Mesothelial cell of epicardium (in vitro differentiated cells): ENCODE measurements around the gene DNAL4. TPM values are rescaled to one million over a fixed set of nuclear protein-coding genes. Genes with fewer than 3 reads are reported as not detected.

Experiments
- DNase-seq, 2 experiments: peaks; one replicate each; pipeline ENCODE4 v3.0.0; 2021; ENCODE audit warnings: low spot score in 2 of 2; ENCODE audit not compliant: unreplicated experiment in 2 of 2
- H3K27ac Mint-ChIP-seq: 2 replicates; pipeline ENCODE4 v1.8.0; 2021; ENCODE audit warnings: mixed read lengths
- H3K27me3 Mint-ChIP-seq: 2 replicates; pipeline ENCODE4 v1.8.0; 2021; ENCODE audit warnings: low read depth, mixed read lengths
- H3K36me3 Mint-ChIP-seq: 2 replicates; pipeline ENCODE4 v1.8.0; 2021; ENCODE audit warnings: mixed read lengths
- H3K4me1 Mint-ChIP-seq: 2 replicates; pipeline ENCODE4 v1.8.0; 2021; ENCODE audit warnings: mixed read lengths
- H3K4me3 Mint-ChIP-seq: 2 replicates; pipeline ENCODE4 v1.8.0; 2021; ENCODE audit warnings: mild to moderate bottlenecking, moderate library complexity, mixed read lengths
- H3K9me3 Mint-ChIP-seq: 2 replicates; pipeline ENCODE4 v1.8.0; 2021; ENCODE audit warnings: mixed read lengths
- total RNA-seq: library from RNA; stranded (reverse); gene quantifications from 3 replicates; pipeline ENCODE4 v1.2.1, GENCODE V29; 2021
- TF ChIP-seq, protein P1 (sequence below): fragments of 200-600 bp; sonication (generic); IDR thresholded peaks from one replicate; pipeline ENCODE4 v1.5.0; 2021; ENCODE audit warnings: antibody characterized with exemption; ENCODE audit not compliant: unreplicated experiment

DNAL4 gene
- total RNA-seq, 1 donor from 2014 or later = 15.9 TPM

DNA sequence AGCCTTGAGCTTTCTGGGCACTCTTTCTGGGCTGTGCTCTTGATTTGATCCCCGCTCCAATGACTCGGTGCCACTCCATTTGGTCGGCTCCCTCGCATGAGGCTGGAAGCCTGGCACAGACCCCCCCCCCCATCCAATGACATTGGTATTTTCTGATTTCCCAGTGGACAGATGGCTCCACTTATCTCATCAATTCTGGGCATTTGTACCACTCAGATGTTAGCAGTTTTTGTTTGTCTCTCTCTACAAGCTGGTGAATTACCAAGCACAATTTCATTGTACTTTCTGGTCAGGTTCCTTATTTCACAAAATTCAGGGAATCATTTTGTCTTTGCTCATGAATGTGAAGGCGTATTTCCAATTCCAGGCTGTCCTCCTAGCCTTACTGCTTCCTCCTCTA, 9.1 kb downstream of the DNAL4 start:
- TF ChIP-seq, protein P1, sequence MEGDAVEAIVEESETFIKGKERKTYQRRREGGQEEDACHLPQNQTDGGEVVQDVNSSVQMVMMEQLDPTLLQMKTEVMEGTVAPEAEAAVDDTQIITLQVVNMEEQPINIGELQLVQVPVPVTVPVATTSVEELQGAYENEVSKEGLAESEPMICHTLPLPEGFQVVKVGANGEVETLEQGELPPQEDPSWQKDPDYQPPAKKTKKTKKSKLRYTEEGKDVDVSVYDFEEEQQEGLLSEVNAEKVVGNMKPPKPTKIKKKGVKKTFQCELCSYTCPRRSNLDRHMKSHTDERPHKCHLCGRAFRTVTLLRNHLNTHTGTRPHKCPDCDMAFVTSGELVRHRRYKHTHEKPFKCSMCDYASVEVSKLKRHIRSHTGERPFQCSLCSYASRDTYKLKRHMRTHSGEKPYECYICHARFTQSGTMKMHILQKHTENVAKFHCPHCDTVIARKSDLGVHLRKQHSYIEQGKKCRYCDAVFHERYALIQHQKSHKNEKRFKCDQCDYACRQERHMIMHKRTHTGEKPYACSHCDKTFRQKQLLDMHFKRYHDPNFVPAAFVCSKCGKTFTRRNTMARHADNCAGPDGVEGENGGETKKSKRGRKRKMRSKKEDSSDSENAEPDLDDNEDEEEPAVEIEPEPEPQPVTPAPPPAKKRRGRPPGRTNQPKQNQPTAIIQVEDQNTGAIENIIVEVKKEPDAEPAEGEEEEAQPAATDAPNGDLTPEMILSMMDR = no peak
- Mint-ChIP-seq H3K4me1 (peaks cover 46% of the 10 kb centered on the region), H3K27me3 (no peaks in the 10 kb centered on the region), H3K27ac (peak overlapping the region; percentile 16), H3K4me3 (no peak overlapping the region), H3K9me3 (no peaks in the 10 kb centered on the region), H3K36me3 (peaks cover 12% of the 10 kb centered on the region)
- no peak for DNase-seq

DNA sequence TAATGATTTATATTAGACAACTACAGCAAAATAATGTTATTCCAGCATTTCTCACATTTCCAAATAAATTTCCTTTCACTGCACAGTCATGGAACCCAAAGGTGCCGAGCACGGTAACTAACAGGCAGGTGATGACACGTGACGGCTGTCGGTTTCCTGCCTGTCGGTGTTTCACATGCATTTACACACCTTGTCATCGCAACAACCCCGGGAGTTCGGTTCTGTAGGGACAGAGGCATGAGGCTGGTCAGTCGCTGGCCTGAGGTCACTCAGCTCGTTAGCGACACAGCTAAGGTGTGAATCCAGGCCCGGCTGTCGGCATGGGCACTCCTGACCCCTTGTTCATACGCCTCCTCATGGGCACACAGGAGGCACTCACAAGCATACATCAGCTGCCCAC, 9.9 kb downstream of the DNAL4 start:
- no peak for DNase-seq
- no peak overlapping the region for H3K27ac Mint-ChIP-seq
- TF ChIP-seq, protein P1 = no peak
- H3K27me3 Mint-ChIP-seq = no peaks in the 10 kb centered on the region
- H3K4me1 Mint-ChIP-seq = peaks cover 46% of the 10 kb centered on the region
- peaks cover 16% of the 10 kb centered on the region for H3K36me3 Mint-ChIP-seq
- no peaks in the 10 kb centered on the region for H3K9me3 Mint-ChIP-seq
- H3K4me3 Mint-ChIP-seq = no peak overlapping the region

DNA sequence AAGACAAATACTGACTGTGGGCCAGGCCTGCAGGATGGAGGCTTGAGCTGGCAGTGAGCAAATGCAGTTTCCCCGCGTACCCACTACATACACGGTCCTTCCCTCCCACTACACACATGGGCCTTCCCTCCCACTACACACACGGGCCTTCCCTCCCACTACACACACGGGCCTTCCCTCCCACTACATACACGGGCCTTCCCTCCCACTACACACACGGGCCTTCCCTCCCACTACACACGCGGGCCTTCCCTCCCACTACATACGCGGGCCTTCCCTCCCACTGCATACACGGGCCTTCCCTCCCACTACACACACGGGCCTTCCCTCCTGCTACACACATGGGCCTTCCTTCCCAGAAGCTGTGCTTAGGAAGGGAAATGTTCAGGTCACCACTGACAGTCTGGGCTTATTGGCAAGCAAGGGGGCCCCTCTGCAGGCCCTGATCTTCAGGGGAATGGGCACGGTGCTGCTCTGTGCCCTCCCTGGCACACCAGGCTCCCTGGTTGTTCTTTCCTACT, 10.8 kb downstream of the DNAL4 start:
- Mint-ChIP-seq H3K36me3 (peaks cover 21% of the 10 kb centered on the region), H3K27me3 (no peaks in the 10 kb centered on the region), H3K27ac (peak overlapping the region; percentile 43), H3K9me3 (no peaks in the 10 kb centered on the region), H3K4me1 (peaks cover 38% of the 10 kb centered on the region), H3K4me3 (no peak overlapping the region)
- no peak for DNase-seq
- TF ChIP-seq, protein P1 = no peak

DNA sequence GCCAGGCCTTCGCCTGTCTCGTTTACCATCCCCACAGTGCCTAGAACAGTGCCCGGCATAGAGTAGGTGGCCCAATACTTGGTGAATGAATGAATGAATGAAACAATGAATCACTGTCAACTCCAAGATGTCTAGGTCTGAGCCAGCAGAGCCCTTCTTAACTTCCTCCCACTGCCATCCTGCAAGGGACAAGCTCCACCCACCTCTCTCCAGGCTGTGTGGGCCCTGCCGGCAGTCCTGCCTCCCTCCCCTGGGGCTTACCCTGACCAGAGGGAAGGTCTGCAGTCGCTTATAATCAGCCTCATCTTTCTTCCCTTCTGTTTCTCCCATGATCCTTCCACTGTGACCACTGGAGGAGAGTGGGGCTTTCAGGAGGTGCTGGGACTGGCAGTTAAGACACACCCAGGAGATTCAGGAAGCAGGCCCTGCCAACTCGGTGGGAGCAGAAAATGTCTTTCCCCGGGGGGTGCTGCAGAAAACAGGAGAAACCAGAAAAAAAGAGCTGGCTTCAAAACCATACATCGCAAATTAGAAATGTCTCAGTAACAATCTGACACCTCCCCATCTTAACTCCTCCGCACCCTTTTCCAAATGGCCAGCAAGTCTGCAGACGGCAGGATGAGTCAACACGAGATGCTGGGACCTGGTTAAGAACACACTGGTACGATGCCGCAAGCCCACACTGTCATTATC, 11.4 kb downstream of the DNAL4 start:
- Mint-ChIP-seq H3K4me1 (peaks cover 34% of the 10 kb centered on the region), H3K36me3 (peaks cover 22% of the 10 kb centered on the region), H3K27ac (peak overlapping the region; percentile 76), H3K9me3 (no peaks in the 10 kb centered on the region), H3K4me3 (no peak overlapping the region), H3K27me3 (no peaks in the 10 kb centered on the region)
- TF ChIP-seq, protein P1 = no peak
- no peak for DNase-seq

DNA sequence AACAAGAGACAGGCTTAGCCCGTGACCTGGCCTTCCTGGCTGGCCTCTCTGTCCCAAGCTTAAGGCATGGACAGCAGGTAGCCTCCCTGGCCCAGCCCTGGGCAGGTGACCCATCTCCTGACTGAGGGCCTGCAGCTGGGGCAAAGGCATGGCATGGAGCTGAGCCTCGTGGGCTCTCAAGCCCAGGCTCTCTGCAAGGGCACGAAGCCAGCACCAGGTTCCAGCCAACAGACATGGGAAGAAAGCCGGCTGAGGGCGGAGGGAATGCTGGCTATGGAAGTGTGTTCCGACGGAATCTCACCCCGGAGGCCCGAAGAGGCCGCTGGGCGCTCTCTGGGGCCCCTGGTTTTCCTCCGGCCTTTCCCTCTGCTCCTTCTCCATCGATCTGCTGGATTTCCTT, 12.9 kb downstream of the DNAL4 start:
- H3K36me3 Mint-ChIP-seq = peaks cover 22% of the 10 kb centered on the region
- TF ChIP-seq, protein P1 = no peak
- H3K4me3 Mint-ChIP-seq = no peak overlapping the region
- no peak overlapping the region for H3K27ac Mint-ChIP-seq
- H3K9me3 Mint-ChIP-seq = no peaks in the 10 kb centered on the region
- DNase-seq = no peak
- peaks cover 28% of the 10 kb centered on the region for H3K4me1 Mint-ChIP-seq
- no peaks in the 10 kb centered on the region for H3K27me3 Mint-ChIP-seq
